Measurements from ENCODE around the gene MAMDC2. TPM values are rescaled to one million over a fixed set of nuclear protein-coding genes. Genes with fewer than 3 reads are reported as not detected.

MAMDC2 gene, protein sequence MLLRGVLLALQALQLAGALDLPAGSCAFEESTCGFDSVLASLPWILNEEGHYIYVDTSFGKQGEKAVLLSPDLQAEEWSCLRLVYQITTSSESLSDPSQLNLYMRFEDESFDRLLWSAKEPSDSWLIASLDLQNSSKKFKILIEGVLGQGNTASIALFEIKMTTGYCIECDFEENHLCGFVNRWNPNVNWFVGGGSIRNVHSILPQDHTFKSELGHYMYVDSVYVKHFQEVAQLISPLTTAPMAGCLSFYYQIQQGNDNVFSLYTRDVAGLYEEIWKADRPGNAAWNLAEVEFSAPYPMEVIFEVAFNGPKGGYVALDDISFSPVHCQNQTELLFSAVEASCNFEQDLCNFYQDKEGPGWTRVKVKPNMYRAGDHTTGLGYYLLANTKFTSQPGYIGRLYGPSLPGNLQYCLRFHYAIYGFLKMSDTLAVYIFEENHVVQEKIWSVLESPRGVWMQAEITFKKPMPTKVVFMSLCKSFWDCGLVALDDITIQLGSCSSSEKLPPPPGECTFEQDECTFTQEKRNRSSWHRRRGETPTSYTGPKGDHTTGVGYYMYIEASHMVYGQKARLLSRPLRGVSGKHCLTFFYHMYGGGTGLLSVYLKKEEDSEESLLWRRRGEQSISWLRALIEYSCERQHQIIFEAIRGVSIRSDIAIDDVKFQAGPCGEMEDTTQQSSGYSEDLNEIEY
- total RNA-seq (2022; extraction: Qiagen RNA extraction): 0.16 to 0.35 TPM (median 0.28 TPM) in 5 replicates

DNA sequence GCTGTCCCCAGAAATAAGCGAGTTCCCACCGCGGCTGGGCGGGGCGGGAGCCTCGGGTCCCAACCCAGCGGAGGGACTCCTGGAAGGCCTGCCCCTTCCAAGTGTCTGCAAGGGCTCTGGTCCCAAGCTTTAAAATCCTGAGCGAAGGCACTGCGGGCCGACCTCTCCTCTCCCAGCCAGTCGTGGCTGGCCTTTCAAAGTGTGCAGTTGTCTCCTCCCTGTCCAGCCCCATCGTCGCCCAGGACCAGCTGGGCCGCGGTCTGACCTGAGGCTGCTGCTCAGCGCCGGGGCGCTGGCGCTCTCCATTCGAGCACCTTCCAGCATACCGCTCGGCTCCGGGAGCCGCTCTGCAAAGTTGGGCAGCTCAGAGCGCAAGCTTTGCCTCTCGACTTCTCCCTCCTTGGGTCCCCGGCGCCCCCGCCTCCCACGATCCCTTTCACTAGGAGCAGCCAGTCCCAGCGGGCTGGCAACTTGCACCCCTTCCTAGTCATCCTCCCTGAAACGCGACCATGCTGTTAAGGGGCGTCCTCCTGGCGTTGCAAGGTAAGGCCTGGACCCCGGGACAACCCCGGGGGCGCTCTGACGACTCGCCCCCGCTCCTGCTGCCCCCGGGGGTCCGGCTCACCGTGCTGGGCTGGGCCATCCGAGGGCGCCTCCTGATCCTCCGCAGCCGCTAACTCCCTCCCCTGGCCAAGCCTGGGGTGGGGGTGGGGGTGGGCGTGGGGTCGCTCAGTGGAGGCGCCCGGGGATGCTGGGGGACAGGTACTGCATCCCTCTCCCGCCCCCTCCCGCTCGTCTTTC lies at the start of gene MAMDC2:
TSS of gene MAMDC2 (plus strand) at position 160 of the 801 bp plus-strand sequence. CDS start at position 510, 350 bp downstream.

DNA sequence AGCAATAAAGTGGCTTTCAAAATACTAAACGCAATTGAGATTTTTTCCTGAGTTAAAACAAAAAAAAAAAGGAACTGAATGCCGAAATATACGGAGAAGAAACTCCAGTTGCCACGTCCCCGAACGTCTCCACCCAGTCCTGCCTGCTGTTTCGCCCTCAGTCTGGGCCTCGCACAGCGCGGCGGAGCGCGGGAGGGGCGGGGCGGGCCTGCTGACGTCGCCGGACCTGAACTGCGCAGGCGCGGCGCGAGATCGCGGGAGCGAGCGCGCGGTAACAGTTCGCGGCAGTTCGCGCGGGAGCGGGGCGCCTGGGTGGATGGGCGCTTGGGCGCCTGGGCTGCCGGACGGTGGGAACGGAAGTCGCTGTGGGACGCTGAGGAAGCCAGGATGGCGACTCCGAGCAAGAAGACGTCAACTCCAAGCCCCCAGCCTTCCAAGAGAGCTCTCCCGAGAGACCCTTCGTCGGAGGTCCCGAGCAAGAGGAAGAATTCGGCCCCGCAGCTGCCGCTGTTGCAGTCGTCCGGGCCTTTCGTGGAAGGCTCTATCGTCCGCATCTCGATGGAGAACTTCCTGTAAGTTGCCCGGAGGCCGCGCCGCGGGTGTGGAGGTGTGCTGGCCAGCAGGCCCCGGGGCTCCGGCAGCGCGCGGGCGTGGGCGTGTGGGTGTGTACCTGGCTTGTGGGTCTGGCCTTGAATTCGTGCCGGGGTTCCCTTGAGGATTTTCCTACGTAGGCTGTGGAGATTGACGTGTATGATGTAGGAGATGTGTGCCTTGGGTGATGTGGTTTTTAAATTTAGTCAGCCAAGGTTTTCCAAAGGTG lies 215.3 kb downstream of the MAMDC2 start, which contains the start of gene SMC5:
TSS of gene SMC5 (plus strand) at position 287 of the 820 bp plus-strand sequence. CDS start at position 388, 101 bp downstream.

Other genes with a start within 250 kb of the MAMDC2 start
- gene CFAP95, start 223.0 kb upstream of the MAMDC2 start, total RNA-seq (2022; extraction: Qiagen RNA extraction): 0.14 TPM in 1 of 5 replicates, not detected in the others
- gene SMC5, start 215.1 kb downstream of the MAMDC2 start, total RNA-seq (2022; extraction: Qiagen RNA extraction): 10.3 to 21.3 TPM (median 15.4 TPM) in 5 replicates

Data from A549 treated with Hydrocortisone at 1 μM for 4 hours (cell line).